ENCODE data around the gene FAAH.

GRCh38 chr1:46344481-46344880 lies 49.6 kb upstream of the FAAH start:
- no peak for TF ChIP-seq GATA2 (IDR thresholded peaks at IDR 0.05; ENCODE audit: low read depth, low read length)
- no peak for TF ChIP-seq GATA3 (IDR thresholded peaks at IDR 0.05; ENCODE audit: low read depth, low read length)

Measured in SH-SY5Y (cell line).